SK-N-SH (cell line): Measurements from ENCODE around the gene AGAP1. TPM values are rescaled to one million over a fixed set of nuclear protein-coding genes. Genes with fewer than 3 reads are reported as not detected.

Experiments used
- CTCF ChIA-PET: fragments of 300-600, 350-600 bp; formaldehyde crosslinking; extraction: SDS; loops from one replicate; lab custom pipeline; 2021; lab: Yijun Ruan, JAX
- POLR2A ChIA-PET: fragments of 350-600 bp; sonication (Branson Sonifier 250); formaldehyde crosslinking; extraction: SDS; loops from one replicate; lab custom pipeline; 2020; ENCODE audit warnings: antibody characterized with exemption, inconsistent platforms; lab: Yijun Ruan, JAX
- DNase-seq: peaks from one replicate; pipeline ENCODE4 v3.0.0; 2012
- H2AFZ ChIP-seq: fragments of 200-600 bp; sonication (generic); 2 replicates; pipeline ENCODE4 v1.8.1; 2016; ENCODE audit warnings: antibody characterized with exemption, mild to moderate bottlenecking, low read depth
- H3F3A ChIP-seq: fragments of 200-600 bp; sonication (generic); replicated peaks from 2 replicates; pipeline ENCODE3; 2016; ENCODE audit warnings: antibody characterized with exemption, mild to moderate bottlenecking; ENCODE audit not compliant: insufficient read depth
- H3K27ac ChIP-seq, 2 experiments: fragments of 200-500 bp in 1 of 2; fragments of 200-600 bp in 1 of 2; sonication (Bioruptor generic) in 1 of 2; sonication (generic), shearing (Covaris generic) in 1 of 2; 2 replicates each; pipeline versions ENCODE4 v1.5.1 to v1.6.1; 2014 to 2016; ENCODE audit warnings: low read depth in 2 of 2, inconsistent platforms in 1 of 2, low read length in 1 of 2, mild to moderate bottlenecking in 1 of 2, mixed read lengths in 1 of 2
- H3K27me3 ChIP-seq: fragments of 200-600 bp; sonication (generic), shearing (Covaris generic); 2 replicates; pipeline ENCODE4 v1.6.1; 2016; ENCODE audit warnings: mixed run types; ENCODE audit not compliant: insufficient read depth
- H3K36me3 ChIP-seq, 2 experiments: fragments of 200-500 bp in 1 of 2; fragments of 200-600 bp in 1 of 2; sonication (Bioruptor generic) in 1 of 2; sonication (generic) in 1 of 2; replicated peaks in 1 of 2; 2 replicates each; pipeline versions ENCODE3 to v1.5.1; 2014 to 2016; ENCODE audit warnings: low read length in 1 of 2, mild to moderate bottlenecking in 1 of 2; ENCODE audit not compliant: insufficient read depth in 2 of 2, control insufficient read depth in 1 of 2
- H3K4me1 ChIP-seq, 2 experiments: fragments of 200-500 bp in 1 of 2; fragments of 200-600 bp in 1 of 2; sonication (Bioruptor generic) in 1 of 2; sonication (generic), shearing (Covaris generic) in 1 of 2; 2 replicates each; pipeline versions ENCODE4 v1.5.1 to v1.6.1; 2014 to 2016; ENCODE audit warnings: low read depth in 1 of 2, low read length in 1 of 2, mixed run types in 1 of 2; ENCODE audit not compliant: insufficient read depth in 2 of 2, control insufficient read depth in 1 of 2
- H3K4me2 ChIP-seq: fragments of 200-600 bp; sonication (generic), shearing (Covaris generic); 2 replicates; pipeline ENCODE4 v1.6.1; 2017; ENCODE audit warnings: mixed run types
- H3K4me3 ChIP-seq, 2 experiments: fragments of 200-500 bp in 1 of 2; fragments of 200-600 bp in 1 of 2; sonication (Bioruptor generic) in 1 of 2; sonication (generic), shearing (Covaris generic) in 1 of 2; 2 replicates each; pipeline versions ENCODE4 v1.5.1 to v1.8.1; 2014 to 2016; ENCODE audit warnings: low read depth in 2 of 2, inconsistent platforms in 1 of 2, low read length in 1 of 2, mild to moderate bottlenecking in 1 of 2, mixed read lengths in 1 of 2, moderate library complexity in 1 of 2
- H3K79me2 ChIP-seq: fragments of 200-600 bp; sonication (generic); 2 replicates; pipeline ENCODE4 v1.8.1; 2017; ENCODE audit warnings: mild to moderate bottlenecking; ENCODE audit not compliant: insufficient read depth
- H3K9ac ChIP-seq: fragments of 200-600 bp; sonication (generic); 2 replicates; pipeline ENCODE4 v1.6.1; 2017; ENCODE audit warnings: mixed run types
- H3K9me2 ChIP-seq: fragments of 200-600 bp; sonication (generic); 2 replicates; pipeline ENCODE4 v1.6.1; 2017; ENCODE audit warnings: mixed run types
- H3K9me3 ChIP-seq: fragments of 200-600 bp; sonication (generic); 2 replicates; pipeline ENCODE4 v1.6.1; 2017; ENCODE audit warnings: mixed run types, mild to moderate bottlenecking, moderate library complexity
- H4K20me1 ChIP-seq: fragments of 200-600 bp; sonication (generic); 2 replicates; pipeline ENCODE4 v1.6.1; 2017; ENCODE audit warnings: mild to moderate bottlenecking, mixed run types; ENCODE audit not compliant: insufficient read depth
- ELF1 ChIP-seq: IDR thresholded peaks from 2 replicates; pipeline ENCODE4 v1.4.0; 2012
- EP300 ChIP-seq, 2 experiments: IDR thresholded peaks; 2 replicates each; pipeline versions ENCODE4 v1.4.0 to v1.6.1; 2012; ENCODE audit warnings: borderline replicate concordance in 1 of 2, low read depth in 1 of 2, low read length in 1 of 2
- FOSL2 ChIP-seq: IDR thresholded peaks from 2 replicates; pipeline ENCODE4 v1.4.0; 2012; ENCODE audit warnings: low read depth, mild to moderate bottlenecking, moderate library complexity, borderline replicate concordance
- FOXM1 ChIP-seq: IDR thresholded peaks from 2 replicates; pipeline ENCODE4 v1.4.0; 2012; ENCODE audit warnings: low read depth, mild to moderate bottlenecking
- JUND ChIP-seq: IDR thresholded peaks from 2 replicates; pipeline ENCODE4 v1.4.0; 2012
- MAX ChIP-seq: IDR thresholded peaks from 2 replicates; pipeline ENCODE4 v1.4.0; 2012; ENCODE audit warnings: low read depth
- MEF2A ChIP-seq: IDR thresholded peaks from 2 replicates; pipeline ENCODE4 v1.4.0; 2012; ENCODE audit warnings: low read depth, borderline replicate concordance
- MXI1 ChIP-seq: IDR thresholded peaks from 2 replicates; pipeline ENCODE4 v1.6.1; 2012; ENCODE audit warnings: mild to moderate bottlenecking, low read depth, low read length, improper control_type of control experiment
- NFIC ChIP-seq: IDR thresholded peaks from 2 replicates; pipeline ENCODE4 v1.4.0; 2012; ENCODE audit warnings: borderline replicate concordance
- NRF1 ChIP-seq: IDR thresholded peaks from 2 replicates; pipeline ENCODE4 v1.6.1; 2012; ENCODE audit warnings: low read depth, mild to moderate bottlenecking, low read length
- POLR2AphosphoS5 ChIP-seq: IDR thresholded peaks from 2 replicates; pipeline ENCODE4 v1.6.1; 2012; ENCODE audit warnings: low read depth, low read length
- RCOR1 ChIP-seq: fragments of 150-350 bp; IDR thresholded peaks from 2 replicates; pipeline ENCODE4 v1.6.1; 2017; ENCODE audit warnings: antibody characterized with exemption, low read length
- REST ChIP-seq: IDR thresholded peaks from 2 replicates; pipeline ENCODE4 v1.6.1; 2012; ENCODE audit warnings: mild to moderate bottlenecking, low read depth, low read length, moderate library complexity
- RXRA ChIP-seq: IDR thresholded peaks from 2 replicates; pipeline ENCODE4 v1.4.0; 2012; ENCODE audit warnings: low read depth, mild to moderate bottlenecking, borderline replicate concordance
- SIN3A ChIP-seq: IDR thresholded peaks from 2 replicates; pipeline ENCODE4 v1.6.1; 2012; ENCODE audit warnings: low read depth, mild to moderate bottlenecking, low read length, moderate library complexity, borderline replicate concordance
- TAF1 ChIP-seq: IDR thresholded peaks from 2 replicates; pipeline ENCODE4 v1.6.1; 2012; ENCODE audit warnings: low read depth, mild to moderate bottlenecking, low read length, moderate library complexity, borderline replicate concordance
- USF1 ChIP-seq: IDR thresholded peaks from 2 replicates; pipeline ENCODE4 v1.4.0; 2012; ENCODE audit warnings: low read depth, borderline replicate concordance
- YY1 ChIP-seq: IDR thresholded peaks from 2 replicates; pipeline ENCODE4 v1.4.0; 2012; ENCODE audit warnings: low read depth, mild to moderate bottlenecking
- WGBS: methylation state at CpG from one replicate; pipeline ENCODE4 v1.1.6; 2017; ENCODE audit warnings: low lambda C conversion rate; 5-methylcytosine and 5-hydroxymethylcytosine counted together
- polyA plus RNA-seq, 3 experiments: library from polyadenylated mRNA; depleted of rRNA; stranded (reverse); fragments of >200 nt; gene quantifications; 2 replicates each; pipeline ENCODE4 v1.2.3, GENCODE V29; 2012

The AGAP1 gene
- polyA plus RNA-seq, 1 of the 3 experiments (the other 2 are of a cell fraction), result 8.8 TPM

- ChIA-PET POLR2A (no interaction called here), CTCF (interaction anchor here (1.0 to 1.1 kb wide), 2 partner anchors 13 to 228 kb away, joined by 3 to 4 read pairs; no protein-coding TSS in a partner anchor)
- Histone ChIP-seq H3K9ac (no peak overlapping the region), H3K9me3 (no peaks in the 10 kb centered on the region), H4K20me1 (no peaks in the 10 kb centered on the region), H3F3A (no peaks in the 10 kb centered on the region), H3K79me2 (no peaks in the 10 kb centered on the region), H3K4me2 (no peak overlapping the region), H3K9me2 (no peaks in the 10 kb centered on the region), H3K27ac (no peak overlapping the region), H3K4me1 (peaks cover 0 to 5% of the 10 kb centered on the region in 2 experiments; a peak in 2 of 4 replicates), H3K4me3 (no peak overlapping the region), H3K27me3 (no peaks in the 10 kb centered on the region), H2AFZ (no peak overlapping the region), H3K36me3 (no peaks in the 10 kb centered on the region)
- no peak for TF ChIP-seq POLR2AphosphoS5
- no peak for TF ChIP-seq RXRA
- no peak for TF ChIP-seq NFIC
- TF ChIP-seq MAX, result no peak
- no peak for TF ChIP-seq SIN3A
- TF ChIP-seq ELF1, result no peak
- no peak for TF ChIP-seq MXI1
- no peak for TF ChIP-seq TAF1
- TF ChIP-seq FOSL2, result no peak
- TF ChIP-seq REST, result no peak
- WGBS, result 95% methylated on average over 17 of the region's 17 CpGs
- DNase-seq, result no peak
Measured at GRCh38 chr2:235949567-235950472, 456.0 kb downstream of the AGAP1 start.

- Histone ChIP-seq H3K27me3 (no peaks in the 10 kb centered on the region), H3K9ac (no peak overlapping the region), H3K9me3 (no peaks in the 10 kb centered on the region), H4K20me1 (no peaks in the 10 kb centered on the region), H3K4me3 (no peak overlapping the region), H3K4me2 (no peak overlapping the region), H3K79me2 (no peaks in the 10 kb centered on the region), H3F3A (no peaks in the 10 kb centered on the region), H2AFZ (no peak overlapping the region), H3K4me1 (peaks cover 0 to 5% of the 10 kb centered on the region in 2 experiments; a peak in 2 of 4 replicates), H3K9me2 (no peaks in the 10 kb centered on the region), H3K36me3 (no peaks in the 10 kb centered on the region), H3K27ac (no peak overlapping the region)
- CTCF ChIA-PET, result no interaction called here
- POLR2A ChIA-PET, result no interaction called here
- DNase-seq, result no peak
- WGBS, result 96% methylated on average over 3 of the region's 3 CpGs
- TF ChIP-seq FOSL2 (no peak), RCOR1 (no peak), MXI1 (no peak), JUND (no peak), USF1 (no peak), YY1 (no peak), MEF2A (no peak), RXRA (no peak), EP300 (IDR thresholded peaks at IDR 0.05; ENCODE audit: borderline replicate concordance in 1 of 2, low read depth in 1 of 2, low read length in 1 of 2) (no peak), ELF1 (no peak), MAX (no peak), FOXM1 (no peak), NRF1 (no peak), REST (no peak)
Measured at GRCh38 chr2:235950473-235950809, 456.6 kb downstream of the AGAP1 start.
